Measurements from ENCODE around the gene FAM174B. TPM values are rescaled to one million over a fixed set of nuclear protein-coding genes. Genes with fewer than 3 reads are reported as not detected.

The FAM174B gene
- total and polyA plus RNA-seq, 11 donors, result 6.8 to 22.2 (median 12.1) TPM

DNA sequence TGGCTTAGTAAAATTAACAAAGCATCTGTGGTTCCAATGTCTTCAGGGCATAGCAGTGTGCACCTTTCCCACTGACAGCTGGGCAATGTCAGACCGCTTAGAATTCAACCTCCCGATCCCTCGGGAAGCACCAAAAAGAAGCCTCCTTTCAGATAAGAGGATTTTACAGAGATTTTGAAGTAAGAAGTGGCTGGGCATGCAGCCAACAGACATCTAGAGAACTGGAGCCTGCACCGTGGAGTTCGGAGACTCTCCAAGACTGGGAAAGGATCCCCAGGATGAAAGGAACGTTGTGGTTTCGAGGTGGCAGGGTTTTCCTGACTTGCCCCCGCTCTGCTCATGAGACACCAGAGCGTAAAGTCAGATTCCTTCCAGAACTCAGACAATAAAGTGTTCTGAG, 5.3 kb downstream of the FAM174B start:
- intact Hi-C loops (cut with DNase I), result no loop called here
- Histone ChIP-seq H3K36me3 (no peaks in the 10 kb centered on the region), H3K27ac (no peak overlapping the region), H3K4me3 (no peak overlapping the region), H3K27me3 (no peaks in the 10 kb centered on the region), H3K4me1 (peaks cover 0 to 53% (median 14%) of the 10 kb centered on the region in 12 donors), H3K9me3 (no peaks in the 10 kb centered on the region)
- 56 to 75% (median 65%) methylated on average over 9 of the region's 9 CpGs for WGBS, 4 donors
- no peak for TF ChIP-seq POLR2A (IDR thresholded peaks at IDR 0.05)
- TF ChIP-seq, protein P1, sequence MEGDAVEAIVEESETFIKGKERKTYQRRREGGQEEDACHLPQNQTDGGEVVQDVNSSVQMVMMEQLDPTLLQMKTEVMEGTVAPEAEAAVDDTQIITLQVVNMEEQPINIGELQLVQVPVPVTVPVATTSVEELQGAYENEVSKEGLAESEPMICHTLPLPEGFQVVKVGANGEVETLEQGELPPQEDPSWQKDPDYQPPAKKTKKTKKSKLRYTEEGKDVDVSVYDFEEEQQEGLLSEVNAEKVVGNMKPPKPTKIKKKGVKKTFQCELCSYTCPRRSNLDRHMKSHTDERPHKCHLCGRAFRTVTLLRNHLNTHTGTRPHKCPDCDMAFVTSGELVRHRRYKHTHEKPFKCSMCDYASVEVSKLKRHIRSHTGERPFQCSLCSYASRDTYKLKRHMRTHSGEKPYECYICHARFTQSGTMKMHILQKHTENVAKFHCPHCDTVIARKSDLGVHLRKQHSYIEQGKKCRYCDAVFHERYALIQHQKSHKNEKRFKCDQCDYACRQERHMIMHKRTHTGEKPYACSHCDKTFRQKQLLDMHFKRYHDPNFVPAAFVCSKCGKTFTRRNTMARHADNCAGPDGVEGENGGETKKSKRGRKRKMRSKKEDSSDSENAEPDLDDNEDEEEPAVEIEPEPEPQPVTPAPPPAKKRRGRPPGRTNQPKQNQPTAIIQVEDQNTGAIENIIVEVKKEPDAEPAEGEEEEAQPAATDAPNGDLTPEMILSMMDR (IDR thresholded peaks at IDR 0.05), result no peak
- ATAC-seq (no peak), DNase-seq (peak in 1 of 5 donors; percentile 52)

DNA sequence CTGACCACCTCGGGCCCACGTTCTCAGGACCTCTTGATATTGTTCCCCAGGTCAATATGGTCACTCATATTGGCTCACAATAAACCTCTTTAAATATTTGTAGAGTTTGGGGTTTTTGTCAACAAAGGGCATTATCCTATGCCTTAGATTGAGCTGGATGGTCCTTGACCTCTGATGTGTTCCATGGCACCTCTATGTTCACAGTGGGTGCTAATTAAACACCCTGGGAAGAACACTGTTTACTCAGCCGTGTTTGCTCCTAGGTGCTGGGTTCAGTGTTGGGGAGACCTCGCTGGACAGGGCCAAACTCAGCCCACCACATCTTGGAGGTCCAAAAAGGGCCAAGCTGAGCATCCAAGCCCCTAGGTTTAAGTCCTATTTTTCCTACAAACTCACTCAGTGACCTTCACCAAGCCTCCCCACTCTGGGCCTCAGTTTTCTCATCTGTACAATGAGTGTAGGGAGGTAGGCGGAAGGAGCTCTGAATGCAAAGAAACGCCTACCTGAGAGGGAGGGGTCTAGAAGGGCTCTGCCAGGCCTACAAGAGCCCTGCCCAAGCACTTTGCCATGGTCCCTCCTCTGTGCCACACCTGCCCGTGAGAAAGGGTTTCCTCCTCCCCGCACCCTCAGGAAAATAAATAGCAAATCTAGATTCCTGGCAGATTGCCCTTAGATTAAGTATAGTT, 7.2 kb downstream of the FAM174B start:
- DNase-seq, result no peak
- 70 to 76% (median 73%) methylated on average over 8 of the region's 8 CpGs for WGBS, 4 donors

DNA sequence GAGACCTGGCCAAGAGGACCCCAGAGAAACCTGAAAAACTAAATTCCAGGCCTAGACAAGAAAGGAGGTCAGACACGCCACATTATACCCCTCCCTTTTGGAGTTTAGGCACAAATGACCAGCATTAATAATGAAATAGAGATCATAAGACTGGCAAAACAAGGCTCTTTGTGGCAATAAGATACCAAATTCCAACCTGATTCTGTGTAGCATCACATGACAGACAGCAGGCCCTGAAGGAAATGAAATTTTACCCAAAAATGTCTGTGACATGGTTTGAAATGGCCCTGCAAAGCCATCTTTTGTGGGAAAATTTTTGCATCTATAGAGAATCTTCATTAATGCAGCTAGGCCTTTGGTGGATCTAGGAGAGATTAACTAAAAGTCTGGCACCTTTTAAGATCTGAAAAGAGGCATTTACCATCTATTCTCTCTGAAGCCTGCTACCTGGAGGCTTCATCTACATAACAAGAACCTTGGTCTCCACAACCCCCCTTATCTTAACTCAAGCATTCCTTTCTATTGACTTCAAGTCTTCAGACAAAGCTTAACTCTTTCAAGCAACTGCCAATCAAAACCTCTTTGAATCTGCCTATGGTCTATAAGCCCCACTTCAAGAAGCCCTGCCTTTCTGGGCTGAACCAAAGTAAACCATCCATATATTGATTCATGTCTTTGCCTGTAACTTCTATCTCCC, 8.0 kb downstream of the FAM174B start:
- Histone ChIP-seq H3K36me3 (no peaks in the 10 kb centered on the region), H3K27ac (no peak overlapping the region), H3K4me1 (peaks cover 0 to 32% (median 7%) of the 10 kb centered on the region in 12 donors), H3K4me3 (no peak overlapping the region), H3K9me3 (peaks cover 0 to 3% (median 0%) of the 10 kb centered on the region in 12 donors), H3K27me3 (no peaks in the 10 kb centered on the region)
- no peak for TF ChIP-seq POLR2A (IDR thresholded peaks at IDR 0.05)
- TF ChIP-seq, protein P1 (IDR thresholded peaks at IDR 0.05), result no peak
- WGBS, 4 donors, result 92 to 96% (median 94%) methylated on average over 1 of the region's 1 CpG
- ATAC-seq (no peak), DNase-seq (no peak)
- intact Hi-C loops (cut with DNase I), result no loop called here

More for the DNA sequence above, 7.2 kb downstream of the FAM174B start:
- TF ChIP-seq, protein P1 (IDR thresholded peaks at IDR 0.05), result no peak
- no peak for TF ChIP-seq POLR2A (IDR thresholded peaks at IDR 0.05)
- Histone ChIP-seq H3K27ac (no peak overlapping the region), H3K27me3 (no peaks in the 10 kb centered on the region), H3K36me3 (no peaks in the 10 kb centered on the region), H3K9me3 (no peaks in the 10 kb centered on the region), H3K4me3 (no peak overlapping the region), H3K4me1 (peaks cover 0 to 37% (median 7%) of the 10 kb centered on the region in 12 donors)
- intact Hi-C loops (cut with DNase I), result no loop called here
- ATAC-seq, result no peak

DNA sequence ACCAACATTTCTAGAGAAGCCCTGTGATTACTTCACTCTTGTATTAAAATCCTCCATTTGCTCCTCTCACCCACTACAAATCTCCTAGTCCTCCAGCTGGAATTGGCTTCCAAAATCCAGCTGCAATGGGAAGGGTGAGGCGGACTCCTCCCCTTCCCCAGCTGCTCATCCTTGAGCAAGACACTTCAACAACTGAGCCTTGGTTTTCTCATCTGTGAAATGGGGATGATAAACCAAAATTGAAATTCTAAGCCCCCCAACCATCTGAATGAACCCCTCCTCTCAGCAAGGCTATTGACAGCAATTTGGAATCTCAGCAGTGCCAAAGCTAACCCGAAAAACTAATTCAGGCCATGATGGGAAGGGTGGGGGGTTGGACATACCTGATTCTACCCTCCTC, 9.4 kb downstream of the FAM174B start:
- intact Hi-C loops (cut with DNase I), result no loop called here
- Histone ChIP-seq H3K9me3 (peaks cover 0 to 14% (median 0%) of the 10 kb centered on the region in 12 donors), H3K4me1 (peaks cover 0 to 21% (median 2%) of the 10 kb centered on the region in 12 donors), H3K27ac (no peak overlapping the region), H3K4me3 (no peak overlapping the region), H3K27me3 (no peaks in the 10 kb centered on the region), H3K36me3 (no peaks in the 10 kb centered on the region)
- TF ChIP-seq POLR2A (IDR thresholded peaks at IDR 0.05), result no peak
- TF ChIP-seq, protein P1 (IDR thresholded peaks at IDR 0.05), result no peak
- ATAC-seq, result no peak
- no peak for DNase-seq
- WGBS, 4 donors, result 97 to 100% (median 98%) methylated on average over 2 of the region's 2 CpGs

All from heart left ventricle (tissue), 16 donors.